GM19397 (cell line): ENCODE data around the gene ART4.

Experiments
- ATAC-seq: cut with Tn5 transposase; IDR thresholded peaks from one replicate; pipeline ENCODE4 v1.9.1; 2021; ENCODE audit warnings: mild to moderate bottlenecking, moderate library complexity; ENCODE audit not compliant: unreplicated experiment

ART4 gene, protein sequence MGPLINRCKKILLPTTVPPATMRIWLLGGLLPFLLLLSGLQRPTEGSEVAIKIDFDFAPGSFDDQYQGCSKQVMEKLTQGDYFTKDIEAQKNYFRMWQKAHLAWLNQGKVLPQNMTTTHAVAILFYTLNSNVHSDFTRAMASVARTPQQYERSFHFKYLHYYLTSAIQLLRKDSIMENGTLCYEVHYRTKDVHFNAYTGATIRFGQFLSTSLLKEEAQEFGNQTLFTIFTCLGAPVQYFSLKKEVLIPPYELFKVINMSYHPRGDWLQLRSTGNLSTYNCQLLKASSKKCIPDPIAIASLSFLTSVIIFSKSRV

DNA sequence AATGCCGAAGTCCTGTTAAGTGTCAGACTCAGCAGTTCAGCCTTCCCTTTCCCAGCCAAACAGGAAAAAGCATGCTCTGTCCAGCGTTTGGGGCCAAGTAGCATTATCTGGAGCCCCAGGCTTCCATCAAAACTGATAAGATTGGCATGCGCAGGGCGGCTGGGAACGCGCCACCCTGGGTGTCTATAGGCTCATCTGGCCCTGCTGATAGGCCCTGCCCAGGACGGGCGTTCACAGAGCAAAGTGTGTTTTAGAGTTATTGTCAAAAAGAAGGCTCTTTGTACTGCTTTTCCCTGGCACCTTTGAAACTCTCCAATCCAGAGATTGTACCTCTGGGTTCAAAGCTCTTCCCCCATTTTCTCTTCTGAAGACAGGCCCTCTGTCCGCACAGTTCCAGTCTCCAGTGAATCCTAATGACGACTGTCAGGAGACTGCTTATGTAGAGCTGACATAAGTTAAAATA is at the start of gene ART4:
Gene ART4 (minus strand): TSS at position 102 of the 463 bp plus-strand sequence. CDS start 413 bp downstream, outside the sequence.
- no peak for ATAC-seq

DNA sequence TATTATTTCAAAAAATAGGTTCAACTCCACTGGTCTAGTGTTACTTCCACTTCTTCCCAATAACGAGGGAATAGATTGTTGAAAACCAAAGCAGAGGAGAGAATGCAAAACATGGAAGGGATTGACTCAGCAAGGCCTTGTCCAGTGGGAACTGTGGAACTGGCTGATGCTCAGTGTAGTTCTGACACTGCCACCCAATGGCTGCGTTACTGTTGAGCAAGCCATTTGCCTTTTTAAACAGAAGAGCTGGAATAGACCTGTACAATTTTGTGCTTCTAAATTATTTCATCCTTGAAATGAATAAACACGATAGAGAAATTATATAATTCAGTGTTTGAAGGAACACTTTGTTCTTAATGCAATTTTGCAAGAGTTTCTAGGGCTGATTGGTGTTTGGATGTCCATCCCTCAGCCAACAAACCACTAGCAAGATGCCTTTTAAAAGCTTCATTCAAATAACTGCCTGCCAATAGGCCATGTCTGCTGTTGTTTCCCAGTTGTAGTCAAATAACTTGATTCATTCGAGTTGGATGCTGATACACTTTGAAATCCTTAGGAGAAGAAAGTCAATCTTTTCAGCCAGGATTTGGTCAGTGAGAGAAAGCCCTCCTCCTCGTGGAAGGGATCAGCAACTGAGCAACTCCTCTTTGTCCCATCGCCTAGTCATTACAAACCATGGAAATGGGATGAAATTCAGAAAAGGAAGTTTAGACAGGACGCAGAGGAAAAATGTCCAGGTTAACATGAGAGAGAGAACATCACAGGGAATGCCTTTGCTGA is 49.6 kb upstream of the ART4 start:
- ATAC-seq, result no peak

DNA sequence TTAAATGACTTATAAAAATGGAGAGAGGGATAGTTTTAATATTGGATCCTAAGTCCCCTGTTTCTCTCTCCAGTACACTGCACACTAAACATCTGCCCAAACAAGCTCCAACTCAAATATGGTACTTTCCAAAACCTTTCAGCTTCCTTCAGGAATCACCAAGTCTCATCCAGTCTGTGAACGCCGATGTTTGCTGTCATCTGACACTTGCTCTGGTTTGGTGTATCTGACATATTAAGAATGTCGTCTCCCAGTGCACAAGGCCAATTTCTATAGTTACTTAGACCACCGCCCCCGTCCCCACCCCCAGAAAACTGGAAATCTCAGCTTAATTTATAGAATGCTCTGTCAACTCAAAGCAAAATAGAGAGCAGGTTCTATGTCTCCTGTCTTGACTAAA is 47.4 kb upstream of the ART4 start:
- ATAC-seq, result no peak

DNA sequence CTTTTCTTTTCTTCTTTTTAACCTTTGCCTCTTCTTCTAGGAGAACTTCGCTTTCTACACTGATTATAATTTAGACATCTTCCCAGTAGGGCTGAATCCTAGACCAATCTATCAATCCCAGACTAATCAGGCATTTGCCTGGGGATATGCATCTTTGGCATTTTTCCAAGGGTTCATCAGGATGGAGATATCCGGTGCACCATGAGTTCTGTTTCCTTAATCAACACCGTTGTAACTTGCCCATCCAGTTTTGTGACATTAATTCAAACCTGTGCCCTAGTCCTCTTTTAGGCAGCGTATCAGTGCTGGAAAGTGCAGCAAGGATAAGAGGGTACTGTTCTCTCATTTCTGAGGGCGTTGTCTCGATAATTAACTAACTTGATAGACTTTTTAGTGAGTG is 42.9 kb upstream of the ART4 start:
- ATAC-seq, result no peak

DNA sequence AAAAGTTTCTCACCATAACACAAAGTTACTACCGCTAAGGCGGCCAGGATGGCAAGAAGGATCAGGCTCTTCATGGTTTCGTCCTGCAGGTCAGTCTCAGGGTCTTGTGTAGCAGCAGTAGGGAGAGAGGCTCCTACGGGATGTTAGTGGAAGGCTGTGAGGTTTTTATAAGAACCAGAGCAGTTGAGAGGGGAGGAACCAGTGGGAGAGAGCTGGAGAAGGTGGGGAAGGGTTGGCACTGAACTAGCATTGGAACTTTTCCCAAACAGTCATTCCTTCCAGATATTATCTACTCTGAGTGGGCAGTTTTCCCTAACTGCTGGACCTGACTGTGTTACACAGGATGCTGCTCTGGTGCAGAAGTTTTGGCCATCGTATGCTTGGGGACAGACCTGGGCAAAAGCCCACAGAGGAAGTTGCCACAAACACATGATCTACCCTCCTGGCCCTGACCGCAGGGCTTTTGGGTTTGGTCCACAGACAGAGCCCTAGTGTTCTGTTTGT is 42.4 kb upstream of the ART4 start, which contains the start of gene MGP:
Gene MGP (minus strand): TSS at position 137 of the 504 bp plus-strand sequence. CDS start 63 bp downstream, at position 74.
- ATAC-seq, result no peak

DNA sequence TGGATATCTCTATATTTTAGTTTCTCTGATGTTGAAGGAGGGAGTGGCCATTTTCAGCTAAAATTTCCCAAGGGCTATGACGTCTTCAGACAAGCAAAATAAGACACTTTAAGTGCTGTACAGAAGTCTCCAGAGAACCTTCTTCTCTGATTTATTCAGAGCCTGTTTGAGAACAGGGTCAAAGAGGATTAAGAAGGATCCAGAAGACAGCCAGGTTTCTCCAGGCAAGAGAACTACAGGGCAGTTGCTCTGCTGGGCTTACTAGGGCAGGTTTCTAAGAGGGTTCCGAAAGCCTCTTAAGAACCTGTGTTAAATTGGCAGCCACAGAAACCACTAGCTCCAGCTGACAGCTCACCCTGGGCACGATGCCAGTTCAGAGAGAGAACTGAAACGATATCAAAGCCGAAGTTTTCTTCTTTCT is 41.1 kb upstream of the ART4 start:
- peak; percentile 94 for ATAC-seq

DNA sequence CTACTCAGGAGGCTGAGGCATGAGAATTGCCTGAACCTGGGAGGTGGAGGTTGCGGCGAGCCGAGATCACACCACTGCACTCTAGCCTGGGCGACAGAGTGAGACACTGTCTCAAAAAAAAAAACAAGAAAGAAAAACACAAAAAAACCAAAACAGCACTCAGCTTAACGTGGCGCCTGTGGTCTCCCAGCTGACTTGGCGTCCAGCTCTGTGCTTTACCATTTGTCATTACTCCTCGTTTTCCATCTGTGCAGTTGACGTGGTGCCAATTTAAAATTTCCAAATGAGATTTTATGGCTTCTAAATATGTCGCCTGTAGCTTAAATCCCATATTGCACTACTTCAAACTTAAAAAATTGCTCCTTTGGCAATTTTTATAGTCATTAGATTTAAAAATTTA is 40.4 kb upstream of the ART4 start:
- ATAC-seq, result no peak

DNA sequence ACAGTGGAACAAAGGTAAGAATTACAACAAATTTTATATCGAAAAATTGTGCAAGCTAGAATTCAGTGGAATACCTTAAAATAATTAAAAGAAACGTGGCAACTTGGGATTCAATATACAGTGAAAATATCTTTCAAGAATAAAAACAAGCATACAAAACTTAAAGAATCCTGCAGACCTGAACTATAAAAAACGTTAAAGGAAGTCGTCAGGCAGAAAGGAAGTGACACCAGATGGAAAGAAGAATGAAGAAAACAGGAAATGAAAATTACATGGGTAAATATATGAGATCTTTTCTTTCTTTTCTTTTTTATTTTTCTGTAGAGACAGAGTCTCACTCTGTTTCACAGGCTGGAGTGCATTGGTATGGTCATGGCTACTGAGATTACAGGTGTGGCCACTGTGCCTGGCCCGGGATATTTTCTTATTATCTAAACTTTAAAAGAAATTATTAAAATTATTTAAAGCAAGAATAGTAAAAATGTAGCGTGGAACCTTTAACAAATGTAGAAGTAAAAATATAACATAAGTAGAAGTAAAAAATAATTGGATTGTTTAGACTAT is 37.6 kb upstream of the ART4 start:
- ATAC-seq, result no peak

DNA sequence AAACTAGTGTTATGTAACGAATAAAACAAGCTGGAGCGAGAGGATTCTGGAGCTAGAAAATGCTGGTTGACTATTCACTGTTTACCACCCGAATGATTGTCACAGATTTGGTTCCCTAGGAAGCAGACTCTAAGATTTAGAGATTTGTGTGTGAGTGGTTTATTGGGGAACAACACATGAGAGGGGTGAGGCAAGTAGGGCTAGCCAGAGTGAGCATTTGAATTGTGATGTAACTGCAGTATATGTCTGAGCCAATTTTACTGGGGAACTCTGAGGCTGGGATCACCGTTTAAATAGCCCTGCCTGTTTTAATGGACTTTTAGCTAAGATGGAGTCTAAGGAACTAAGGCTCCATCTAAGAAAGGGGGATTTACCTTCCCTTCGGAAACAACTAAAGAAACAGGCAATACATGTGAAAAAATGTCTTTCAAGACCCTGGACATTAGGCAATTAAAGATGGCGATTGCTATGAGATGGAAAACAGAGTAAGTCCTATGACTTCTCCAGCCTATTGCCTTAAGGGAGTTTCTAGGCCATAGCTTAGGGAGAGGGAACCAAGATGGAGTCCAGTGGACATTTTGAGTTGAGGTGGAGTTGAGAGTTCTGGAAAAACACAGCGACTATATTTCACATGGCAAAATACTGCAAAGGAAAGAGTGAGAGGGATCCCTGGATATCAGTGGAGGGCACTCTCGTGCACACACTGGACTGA is 36.1 kb upstream of the ART4 start:
- ATAC-seq, result no peak

DNA sequence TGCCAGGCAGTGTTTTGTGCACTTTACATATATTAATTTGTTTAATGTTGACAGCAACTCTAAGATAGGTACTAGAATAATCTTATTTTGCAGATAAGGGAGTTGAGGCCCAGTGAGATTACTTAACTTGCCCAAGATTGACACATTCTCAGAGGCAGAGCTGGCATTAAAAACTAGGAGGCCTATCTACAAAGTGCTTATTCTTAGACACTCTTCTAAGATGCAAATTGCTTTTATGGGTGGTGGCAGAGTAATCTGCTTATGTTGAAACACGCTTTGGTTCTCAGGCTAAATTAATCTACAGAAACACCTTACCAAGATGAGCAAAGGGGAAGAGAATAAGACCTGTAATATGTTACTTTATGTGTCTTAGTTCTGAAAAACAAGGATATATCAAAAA is 35.2 kb upstream of the ART4 start:
- ATAC-seq, result no peak

DNA sequence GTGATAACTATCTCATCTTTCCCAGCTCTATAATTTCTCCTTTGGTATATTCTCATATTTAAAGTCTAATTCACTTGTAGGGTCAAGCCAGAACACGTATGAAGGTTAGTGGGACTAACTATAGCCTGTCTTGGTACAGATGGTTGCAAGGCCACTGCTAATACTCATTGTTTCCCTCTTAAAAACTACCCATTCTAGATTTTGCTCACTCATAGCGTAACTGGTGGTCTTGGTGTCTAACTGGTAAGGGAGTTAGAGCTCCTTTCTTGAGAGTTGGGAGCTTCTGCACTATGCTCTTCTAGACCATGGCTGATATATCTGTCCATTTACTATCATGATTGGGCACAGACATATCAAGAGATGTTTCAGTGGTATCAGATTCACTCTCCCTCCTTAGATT is 33.5 kb upstream of the ART4 start:
- ATAC-seq, result no peak

DNA sequence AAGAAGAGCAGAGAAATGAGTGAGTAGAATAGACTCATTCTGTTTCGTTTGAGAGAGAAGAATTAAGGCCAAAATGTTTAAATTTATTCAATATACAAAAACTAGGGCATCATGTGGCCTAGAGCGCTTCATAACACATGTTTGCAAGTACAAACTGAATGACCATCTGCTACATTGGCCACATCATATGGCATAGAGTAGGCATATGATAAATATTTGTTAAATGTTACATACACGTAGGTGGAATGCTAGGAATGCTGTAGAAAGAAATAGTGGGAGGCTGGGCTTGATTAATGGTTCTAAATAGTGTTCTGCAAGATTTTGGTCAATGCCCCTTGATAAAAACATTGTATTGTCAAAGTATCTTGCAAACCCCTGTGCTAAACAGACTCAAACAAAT is 31.6 kb upstream of the ART4 start:
- no peak for ATAC-seq

DNA sequence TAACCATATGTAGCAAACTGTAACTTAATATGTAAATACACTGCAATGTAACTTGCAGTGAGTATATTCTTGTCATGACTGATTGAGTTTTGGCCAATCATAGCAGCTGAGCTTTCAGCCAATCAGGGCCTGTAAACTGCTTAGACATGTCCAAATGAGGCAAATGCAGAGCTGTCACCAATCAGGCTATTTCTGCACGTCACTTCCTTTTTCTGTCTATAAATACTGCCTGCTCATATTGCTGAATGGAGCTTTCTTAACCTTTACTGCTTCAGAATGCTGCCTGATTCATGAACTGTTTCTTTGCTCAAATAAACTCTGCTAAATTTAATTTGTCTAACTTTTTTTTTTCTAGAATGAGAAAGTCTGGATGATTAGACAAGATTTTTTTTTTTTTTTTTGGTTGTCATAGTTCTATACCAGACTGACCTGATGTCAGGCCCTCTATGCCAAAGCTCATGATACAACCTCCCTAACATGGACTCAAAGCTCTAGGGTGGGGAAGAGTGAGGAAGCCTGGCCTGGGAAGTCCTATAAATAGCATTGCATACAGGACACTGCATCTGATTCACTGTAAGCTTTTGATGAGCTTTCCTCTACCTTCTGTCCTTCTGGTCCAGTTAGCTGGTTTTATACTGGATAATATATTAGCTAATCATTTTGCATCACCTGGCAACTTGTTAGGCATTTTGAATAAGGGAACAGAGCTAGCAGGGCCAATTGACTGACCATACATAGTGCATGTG is 30.3 kb upstream of the ART4 start:
- no peak for ATAC-seq

DNA sequence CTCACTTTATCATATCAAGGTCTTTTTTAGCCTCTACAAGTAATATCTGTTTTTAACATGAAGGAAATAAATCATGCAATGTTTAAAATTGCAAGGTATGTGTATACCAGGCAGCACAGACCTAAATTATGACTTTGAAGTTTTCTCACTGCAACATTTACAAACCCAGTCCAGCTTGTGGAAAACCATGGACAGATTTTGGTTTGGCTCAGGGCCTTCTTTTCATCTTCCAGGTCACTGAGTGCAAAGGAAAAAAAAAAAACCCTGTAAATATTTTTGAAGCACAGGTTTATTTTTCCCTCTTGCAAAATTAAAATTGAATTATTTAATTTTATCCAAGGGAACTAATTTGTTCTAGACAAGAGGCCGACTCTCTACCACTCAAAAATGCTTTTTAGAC is 28.6 kb upstream of the ART4 start:
- ATAC-seq, result no peak

DNA sequence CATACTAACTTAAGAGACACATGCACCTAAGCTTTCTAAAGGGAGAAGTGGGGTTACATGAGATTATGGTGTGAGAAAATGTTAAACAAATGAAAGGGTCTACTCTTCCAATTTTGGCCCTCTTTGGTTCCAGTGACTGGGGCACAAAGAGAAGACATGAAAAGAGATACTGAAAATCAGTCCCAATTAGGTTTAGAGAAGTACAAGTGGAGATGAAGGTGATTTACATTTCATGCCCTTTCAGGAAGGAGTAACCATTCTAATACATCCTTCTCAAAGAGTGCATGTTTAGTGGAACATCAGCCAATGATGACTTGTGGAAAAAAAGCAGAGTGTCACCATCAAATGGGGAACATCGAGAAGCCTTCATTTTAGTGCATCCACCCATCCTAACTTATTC is 27.9 kb upstream of the ART4 start:
- ATAC-seq, result no peak

DNA sequence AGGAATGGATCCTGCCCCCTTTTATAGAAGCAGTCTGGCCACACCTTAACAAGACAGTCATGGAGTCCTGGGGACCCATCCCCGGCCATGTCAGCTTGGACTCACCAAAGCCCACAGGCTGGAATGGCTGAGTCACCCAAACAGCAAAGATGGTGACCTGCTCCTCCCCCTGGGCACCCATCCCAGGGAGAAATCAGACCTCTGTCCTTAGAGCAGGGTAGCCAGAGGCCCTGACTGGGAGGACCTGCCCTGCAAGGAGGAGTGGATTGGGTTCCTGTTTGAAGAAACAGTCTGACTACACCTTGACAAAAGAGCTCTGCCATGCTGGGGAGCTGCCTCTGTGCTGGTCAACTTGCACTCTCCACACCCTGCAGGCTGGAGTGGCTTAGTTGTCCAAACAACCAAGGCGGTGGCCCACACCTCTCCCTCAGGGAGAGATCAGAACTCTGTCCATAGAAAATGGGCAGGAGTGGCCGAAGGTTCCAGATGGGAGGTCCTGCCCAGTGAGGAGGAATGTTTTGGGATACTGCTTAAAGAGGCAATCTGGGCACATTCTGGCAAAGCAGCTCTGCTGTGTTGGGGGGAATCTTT is 25.7 kb upstream of the ART4 start:
- ATAC-seq, result no peak

DNA sequence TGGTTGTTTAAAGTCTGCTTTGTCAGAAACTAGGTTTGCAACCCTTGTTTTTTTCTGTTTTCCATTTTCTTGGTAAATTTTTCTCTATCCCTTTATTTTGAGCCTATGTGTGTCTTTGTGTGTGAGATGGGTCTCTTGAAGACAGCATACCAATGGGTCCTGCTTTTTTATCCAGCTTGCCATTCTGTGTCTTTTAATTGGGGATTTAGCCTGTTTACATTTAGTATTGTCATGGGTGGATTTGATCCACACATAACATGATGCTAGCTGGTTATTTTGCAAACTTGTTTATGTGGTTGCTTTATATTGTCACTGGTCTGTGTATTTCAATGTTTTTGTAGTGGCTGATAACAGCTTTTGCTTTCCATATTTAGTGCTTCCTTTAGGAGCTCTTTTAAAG is 17.2 kb upstream of the ART4 start:
- ATAC-seq, result no peak

DNA sequence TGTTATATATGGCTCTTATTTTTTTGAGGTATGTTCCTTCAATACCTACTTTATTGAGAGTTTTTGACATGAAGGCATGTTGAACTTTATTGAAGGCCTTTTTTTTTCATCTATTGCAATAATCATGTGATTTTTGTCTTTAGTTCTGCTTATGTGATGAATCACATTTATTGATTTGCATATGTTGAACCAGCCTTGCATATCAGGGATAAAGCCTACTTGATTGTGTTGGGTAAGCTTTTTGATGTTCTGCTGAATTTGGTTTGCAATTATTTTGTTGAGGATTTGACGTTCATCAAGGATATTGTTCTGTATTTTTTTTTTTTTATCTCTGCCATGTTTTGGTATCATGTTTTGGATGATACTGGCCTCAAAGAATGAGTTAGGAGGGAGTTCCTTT is 15.2 kb upstream of the ART4 start:
- ATAC-seq, result no peak

DNA sequence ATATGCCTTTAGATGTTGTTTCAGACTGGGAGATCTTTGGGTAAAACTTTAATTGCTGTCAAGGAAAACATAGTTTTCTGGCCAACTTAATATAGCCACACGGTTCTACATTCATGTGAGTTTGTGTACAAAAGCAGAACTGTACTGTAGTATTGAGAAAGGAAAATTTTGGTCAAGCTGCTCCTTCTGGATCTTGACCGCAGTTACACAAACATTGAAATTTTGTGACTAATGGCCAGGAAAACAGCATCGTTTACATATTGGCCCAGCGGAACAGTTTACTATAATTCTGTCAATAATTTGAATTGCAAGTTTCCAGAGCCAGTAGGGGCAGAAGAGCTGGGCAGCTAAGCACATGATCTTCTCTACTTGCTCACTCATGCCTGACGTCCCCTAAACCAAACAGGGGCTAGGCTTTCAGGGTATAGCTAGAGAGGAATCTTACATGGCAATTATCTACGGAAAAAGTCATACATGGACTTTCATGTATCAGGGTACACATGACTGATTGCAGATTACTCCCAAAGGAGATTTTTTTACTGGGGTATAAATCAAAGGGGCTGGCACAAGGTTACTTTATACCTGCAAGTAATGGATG is 11.4 kb upstream of the ART4 start:
- no peak for ATAC-seq

DNA sequence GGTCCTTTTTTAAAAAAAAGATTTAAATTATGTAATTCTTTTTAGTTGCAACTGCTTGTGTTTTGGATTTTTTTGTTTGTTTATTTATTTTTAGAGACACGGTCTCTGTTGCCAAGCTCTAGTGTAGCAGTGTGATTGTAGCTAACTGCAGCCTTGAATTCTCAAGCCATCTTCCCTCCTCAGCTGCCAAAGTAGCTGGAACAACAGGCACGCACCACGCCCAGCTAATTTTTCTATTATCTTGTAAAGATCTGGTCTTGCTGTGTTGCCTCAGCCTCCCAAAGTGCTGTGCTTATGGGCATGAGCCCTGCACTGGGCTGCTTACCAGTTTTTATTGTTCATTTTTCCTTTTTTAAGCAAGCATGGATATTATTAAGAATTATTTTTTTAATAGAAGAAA is 10.6 kb upstream of the ART4 start:
- ATAC-seq, result no peak
